ENCODE results near the gene CDH13.

GRCh38 chr16:82621781-82622180 is 5.0 kb upstream of the CDH13 start:
- TF ChIP-seq, protein P1, sequence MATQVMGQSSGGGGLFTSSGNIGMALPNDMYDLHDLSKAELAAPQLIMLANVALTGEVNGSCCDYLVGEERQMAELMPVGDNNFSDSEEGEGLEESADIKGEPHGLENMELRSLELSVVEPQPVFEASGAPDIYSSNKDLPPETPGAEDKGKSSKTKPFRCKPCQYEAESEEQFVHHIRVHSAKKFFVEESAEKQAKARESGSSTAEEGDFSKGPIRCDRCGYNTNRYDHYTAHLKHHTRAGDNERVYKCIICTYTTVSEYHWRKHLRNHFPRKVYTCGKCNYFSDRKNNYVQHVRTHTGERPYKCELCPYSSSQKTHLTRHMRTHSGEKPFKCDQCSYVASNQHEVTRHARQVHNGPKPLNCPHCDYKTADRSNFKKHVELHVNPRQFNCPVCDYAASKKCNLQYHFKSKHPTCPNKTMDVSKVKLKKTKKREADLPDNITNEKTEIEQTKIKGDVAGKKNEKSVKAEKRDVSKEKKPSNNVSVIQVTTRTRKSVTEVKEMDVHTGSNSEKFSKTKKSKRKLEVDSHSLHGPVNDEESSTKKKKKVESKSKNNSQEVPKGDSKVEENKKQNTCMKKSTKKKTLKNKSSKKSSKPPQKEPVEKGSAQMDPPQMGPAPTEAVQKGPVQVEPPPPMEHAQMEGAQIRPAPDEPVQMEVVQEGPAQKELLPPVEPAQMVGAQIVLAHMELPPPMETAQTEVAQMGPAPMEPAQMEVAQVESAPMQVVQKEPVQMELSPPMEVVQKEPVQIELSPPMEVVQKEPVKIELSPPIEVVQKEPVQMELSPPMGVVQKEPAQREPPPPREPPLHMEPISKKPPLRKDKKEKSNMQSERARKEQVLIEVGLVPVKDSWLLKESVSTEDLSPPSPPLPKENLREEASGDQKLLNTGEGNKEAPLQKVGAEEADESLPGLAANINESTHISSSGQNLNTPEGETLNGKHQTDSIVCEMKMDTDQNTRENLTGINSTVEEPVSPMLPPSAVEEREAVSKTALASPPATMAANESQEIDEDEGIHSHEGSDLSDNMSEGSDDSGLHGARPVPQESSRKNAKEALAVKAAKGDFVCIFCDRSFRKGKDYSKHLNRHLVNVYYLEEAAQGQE (IDR thresholded peaks at IDR 0.05; ENCODE audit: insufficient read depth in 1 of 2, low read depth in 2 of 2, low read length in 2 of 2): no peak
- TF ChIP-seq SIN3A (IDR thresholded peaks at IDR 0.05; ENCODE audit: borderline replicate concordance, insufficient read depth, low read length): no peak
- no peak for TF ChIP-seq POLR2AphosphoS5 (IDR thresholded peaks at IDR 0.05; ENCODE audit: low read depth, low read length)
